Cardiac muscle cell (in vitro differentiated cells and primary cell): ENCODE data around the gene ZNF555. TPM values are rescaled to one million over a fixed set of nuclear protein-coding genes. Genes with fewer than 3 reads are reported as not detected.
A peak's percentile ranks its signal among the peaks of the same experiment; 100 is the strongest.
"Not testable (repeated sequence)": the region's sequence is repeated elsewhere in the genome, so short reads cannot be mapped to it uniquely, and the experiment has no call there.

Experiments
- DNase-seq, 2 donors: peaks; one replicate each; pipeline versions ENCODE4 v3.0.0 to v3.0.0-alpha.2; 2010 to 2017; ENCODE audit warnings: low read depth in 1 of 2, low spot score in 1 of 2
- H3K27ac ChIP-seq: fragments of 200-600 bp; sonication (generic); 2 replicates; pipeline ENCODE4 v1.5.1; 2016
- H3K27me3 ChIP-seq: fragments of 200-600 bp; sonication (generic); 2 replicates; pipeline ENCODE4 v1.6.0; 2016; ENCODE audit warnings: control low read depth
- H3K36me3 ChIP-seq: fragments of 200-600 bp; sonication (generic); 2 replicates; pipeline ENCODE4 v1.5.1; 2016; ENCODE audit warnings: control low read depth
- H3K4me1 ChIP-seq: fragments of 200-600 bp; sonication (generic); 2 replicates; pipeline ENCODE4 v1.8.1; 2017; ENCODE audit warnings: low read depth, mild to moderate bottlenecking, mixed run types
- H3K4me3 ChIP-seq: fragments of 200-600 bp; sonication (generic); 2 replicates; pipeline ENCODE4 v1.5.1; 2016; ENCODE audit warnings: mild to moderate bottlenecking
- H3K9me3 ChIP-seq: fragments of 200-600 bp; sonication (generic); 2 replicates; pipeline ENCODE4 v1.5.1; 2017; ENCODE audit warnings: low read depth, mild to moderate bottlenecking, control low read depth
- CTCF ChIP-seq: IDR thresholded peaks from 2 replicates; pipeline ENCODE4 v1.5.1; 2012; ENCODE audit warnings: low read depth, mild to moderate bottlenecking, low read length
- polyA plus RNA-seq: library from polyadenylated mRNA; unstranded; fragments of >200 nt; fragmentation: Nextera tagmentation; extraction: Ambion mirVana; gene quantifications from 2 replicates; pipeline ENCODE4 v1.2.1, GENCODE V29; 2016
- total RNA-seq: library from RNA; depleted of rRNA; stranded (reverse); fragments of >200 nt; gene quantifications from 2 replicates; pipeline ENCODE4 v1.2.3, GENCODE V29; 2016

Gene ZNF555
- total RNA-seq (8.7 and 9.5 TPM in 2 replicates), polyA plus RNA-seq (9.0 and 15.2 TPM in 2 replicates)

- H3K36me3 ChIP-seq: no peaks in the 10 kb centered on the region
- H3K4me3 ChIP-seq: peak within 1 kb of the TSS; percentile 98
- TF ChIP-seq CTCF: peak; percentile 20
- H3K27ac ChIP-seq: peak within 1 kb of the TSS; percentile 97
- peak; percentile 99 to 100 for DNase-seq
- no peaks in the 10 kb centered on the region for H3K4me1 ChIP-seq
- H3K27me3 ChIP-seq: no peaks in the 10 kb centered on the region
- peaks cover 6% of the 10 kb centered on the region for H3K9me3 ChIP-seq
Observed at GRCh38 chr19:2840794-2841791, at the start of gene ZNF555. TSS of gene ZNF555 (plus strand) at chr19:2841475. CDS start at chr19:2841573, 98 bp downstream.

- Histone ChIP-seq H3K4me1 (no peaks in the 10 kb centered on the region), H3K9me3 (no peaks in the 10 kb centered on the region), H3K36me3 (peaks cover 31% of the 10 kb centered on the region), H3K27me3 (no peaks in the 10 kb centered on the region), H3K27ac (no peak overlapping the region), H3K4me3 (no peak overlapping the region)
- TF ChIP-seq CTCF: no peak
- DNase-seq: no peak
Observed at GRCh38 chr19:2791876-2792275, 49.4 kb upstream of the ZNF555 start.

GRCh38 chr19:2792666-2793065 lies 48.6 kb upstream of the ZNF555 start:
- not testable (repeated sequence) for H3K4me3 ChIP-seq, H3K9me3 ChIP-seq, H3K27ac ChIP-seq, H3K27me3 ChIP-seq, DNase-seq, H3K4me1 ChIP-seq
- H3K36me3 ChIP-seq: peaks cover 31% of the 10 kb centered on the region

- Histone ChIP-seq H3K4me1 (no peaks in the 10 kb centered on the region), H3K9me3 (no peaks in the 10 kb centered on the region), H3K4me3 (no peak overlapping the region), H3K27ac (no peak overlapping the region), H3K27me3 (no peaks in the 10 kb centered on the region), H3K36me3 (peaks cover 31% of the 10 kb centered on the region)
- TF ChIP-seq CTCF: no peak
- no peak for DNase-seq
Observed at GRCh38 chr19:2793126-2793525, 48.1 kb upstream of the ZNF555 start.

- no peaks in the 10 kb centered on the region for H3K9me3 ChIP-seq
- H3K4me1 ChIP-seq: peaks cover 4% of the 10 kb centered on the region
- no peak overlapping the region for H3K4me3 ChIP-seq
- no peak for TF ChIP-seq CTCF
- H3K36me3 ChIP-seq: peaks cover 31% of the 10 kb centered on the region
- H3K27me3 ChIP-seq: no peaks in the 10 kb centered on the region
- no peak for DNase-seq
- no peak overlapping the region for H3K27ac ChIP-seq
Observed at GRCh38 chr19:2793577-2793976, 47.7 kb upstream of the ZNF555 start.
